GM21528 (cell line): Measurements from ENCODE around the gene PRR7.

Source experiments
- ATAC-seq: cut with Tn5 transposase; IDR thresholded peaks from one replicate; pipeline ENCODE4 v1.9.1; 2021; ENCODE audit warnings: mild to moderate bottlenecking, moderate library complexity; ENCODE audit not compliant: unreplicated experiment, low FRiP score

Gene PRR7

DNA sequence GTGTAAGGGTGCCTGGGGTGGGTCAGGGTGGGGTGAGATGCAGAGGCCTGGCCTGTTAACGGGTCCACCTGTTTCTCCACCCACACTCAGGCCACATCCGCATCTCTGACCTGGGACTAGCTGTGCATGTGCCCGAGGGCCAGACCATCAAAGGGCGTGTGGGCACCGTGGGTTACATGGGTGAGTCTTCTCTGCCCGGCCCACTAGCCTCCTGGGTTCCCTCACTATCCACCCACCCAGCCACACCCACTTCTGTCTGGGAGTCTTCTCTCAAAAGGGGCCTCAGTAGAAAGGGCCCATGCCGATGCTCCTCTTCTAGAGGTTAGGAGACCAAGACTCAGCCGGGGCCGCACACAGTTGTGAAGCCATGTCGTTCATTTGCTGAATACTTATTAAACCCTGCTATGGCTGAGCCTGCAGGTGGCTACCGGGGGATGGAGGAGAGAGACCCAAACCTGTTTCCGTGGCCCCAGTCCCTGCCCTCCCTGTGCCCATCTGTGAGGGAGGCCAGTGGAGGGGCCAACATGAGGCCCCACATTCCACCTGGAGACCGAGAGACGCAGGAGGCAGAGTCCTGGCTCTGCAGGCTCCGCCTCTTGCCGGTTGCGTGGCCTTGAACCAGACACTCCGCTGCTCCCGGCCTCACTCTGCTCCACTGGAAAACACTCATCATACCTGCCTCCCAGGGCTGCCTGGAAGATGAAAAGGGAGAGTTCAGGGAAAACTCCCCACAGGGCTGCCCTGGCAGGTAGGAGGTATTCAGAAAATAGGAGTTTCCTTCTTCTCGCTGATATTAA is 11.5 kb upstream of the PRR7 start:
- ATAC-seq, result no peak

DNA sequence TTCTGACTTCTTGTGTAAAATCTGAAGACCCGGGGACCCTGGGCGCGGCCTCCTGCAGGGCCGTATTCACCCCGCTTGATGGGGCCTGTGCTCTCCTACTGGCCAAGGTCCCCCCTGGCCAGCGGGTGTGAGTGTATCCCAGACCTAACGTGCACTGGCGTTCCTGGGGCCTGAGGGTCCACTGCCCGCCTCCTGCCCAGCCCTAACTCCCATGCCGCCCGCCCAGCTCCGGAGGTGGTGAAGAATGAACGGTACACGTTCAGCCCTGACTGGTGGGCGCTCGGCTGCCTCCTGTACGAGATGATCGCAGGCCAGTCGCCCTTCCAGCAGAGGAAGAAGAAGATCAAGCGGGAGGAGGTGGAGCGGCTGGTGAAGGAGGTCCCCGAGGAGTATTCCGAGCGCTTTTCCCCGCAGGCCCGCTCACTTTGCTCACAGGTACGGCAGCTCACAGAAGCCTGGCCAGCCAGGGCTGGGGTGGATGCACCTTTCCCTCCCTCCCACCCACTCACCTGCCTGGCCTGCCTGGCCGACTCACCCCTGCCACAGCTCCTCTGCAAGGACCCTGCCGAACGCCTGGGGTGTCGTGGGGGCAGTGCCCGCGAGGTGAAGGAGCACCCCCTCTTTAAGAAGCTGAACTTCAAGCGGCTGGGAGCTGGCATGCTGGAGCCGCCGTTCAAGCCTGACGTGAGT is 10.6 kb upstream of the PRR7 start:
- no peak for ATAC-seq

DNA sequence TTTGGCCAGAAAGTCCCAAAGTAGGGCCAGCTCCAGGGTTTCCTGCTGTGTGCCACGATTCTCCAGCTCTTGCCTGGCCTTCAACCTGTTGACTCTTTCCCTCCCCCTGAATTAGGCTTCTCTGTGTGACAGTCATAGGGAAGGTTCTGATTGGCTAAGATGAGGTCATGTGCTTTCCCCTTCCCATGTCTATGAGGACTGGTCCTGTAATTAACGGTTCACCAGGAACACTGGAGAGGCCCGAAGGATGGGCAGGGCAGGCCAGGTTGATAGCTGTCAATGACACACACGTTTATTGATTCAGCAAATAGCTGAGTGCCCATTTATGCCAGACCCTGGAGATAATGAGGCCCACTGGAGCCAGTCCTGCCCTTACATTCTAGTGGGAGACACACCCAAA is 9.0 kb upstream of the PRR7 start:
- ATAC-seq, result no peak

DNA sequence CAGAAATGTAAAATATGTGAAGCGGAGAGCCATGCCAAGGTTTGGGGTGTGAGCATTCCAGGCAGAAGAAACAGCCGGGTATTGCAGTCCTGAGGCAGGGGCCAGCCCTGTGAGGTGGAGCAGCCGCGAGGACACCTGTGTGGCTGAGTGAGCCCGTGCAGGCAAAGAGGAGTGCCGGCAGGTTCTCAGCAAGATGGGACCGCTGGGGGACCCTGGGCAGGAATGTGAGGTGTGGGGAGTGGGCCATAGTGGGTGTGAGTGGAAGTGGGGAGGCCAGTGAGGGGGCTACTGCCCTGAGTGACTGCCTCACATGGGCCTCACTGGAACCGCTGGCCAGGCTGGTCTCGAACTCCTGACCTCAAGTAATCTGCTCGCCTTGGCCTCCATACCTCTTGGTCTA is 8.1 kb upstream of the PRR7 start:
- no peak for ATAC-seq

DNA sequence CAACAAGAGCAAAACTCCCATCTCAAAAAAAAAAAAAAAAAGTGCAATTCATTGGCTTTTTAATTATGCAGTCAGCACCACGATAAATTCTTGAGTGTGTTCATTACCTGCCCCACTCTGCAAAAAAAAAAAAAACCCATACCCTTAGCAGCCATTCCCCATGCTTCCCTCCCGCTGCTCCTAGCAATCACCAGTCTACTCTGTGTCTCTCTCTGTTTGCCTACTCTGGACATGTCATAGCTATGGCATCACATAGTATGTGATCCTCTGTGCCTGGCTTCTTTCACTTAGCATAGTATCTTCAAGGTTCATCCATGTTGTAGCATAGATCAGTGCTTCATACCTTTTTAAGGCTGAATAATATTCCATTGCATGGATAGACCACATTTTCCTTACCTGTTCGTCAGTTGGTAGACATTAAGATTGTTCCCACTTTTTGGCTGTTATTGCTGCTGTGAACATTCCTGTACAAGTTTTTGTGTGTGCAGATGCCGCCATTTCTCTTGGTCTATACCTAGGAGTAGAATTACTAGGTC is 7.0 kb upstream of the PRR7 start:
- ATAC-seq, result no peak

DNA sequence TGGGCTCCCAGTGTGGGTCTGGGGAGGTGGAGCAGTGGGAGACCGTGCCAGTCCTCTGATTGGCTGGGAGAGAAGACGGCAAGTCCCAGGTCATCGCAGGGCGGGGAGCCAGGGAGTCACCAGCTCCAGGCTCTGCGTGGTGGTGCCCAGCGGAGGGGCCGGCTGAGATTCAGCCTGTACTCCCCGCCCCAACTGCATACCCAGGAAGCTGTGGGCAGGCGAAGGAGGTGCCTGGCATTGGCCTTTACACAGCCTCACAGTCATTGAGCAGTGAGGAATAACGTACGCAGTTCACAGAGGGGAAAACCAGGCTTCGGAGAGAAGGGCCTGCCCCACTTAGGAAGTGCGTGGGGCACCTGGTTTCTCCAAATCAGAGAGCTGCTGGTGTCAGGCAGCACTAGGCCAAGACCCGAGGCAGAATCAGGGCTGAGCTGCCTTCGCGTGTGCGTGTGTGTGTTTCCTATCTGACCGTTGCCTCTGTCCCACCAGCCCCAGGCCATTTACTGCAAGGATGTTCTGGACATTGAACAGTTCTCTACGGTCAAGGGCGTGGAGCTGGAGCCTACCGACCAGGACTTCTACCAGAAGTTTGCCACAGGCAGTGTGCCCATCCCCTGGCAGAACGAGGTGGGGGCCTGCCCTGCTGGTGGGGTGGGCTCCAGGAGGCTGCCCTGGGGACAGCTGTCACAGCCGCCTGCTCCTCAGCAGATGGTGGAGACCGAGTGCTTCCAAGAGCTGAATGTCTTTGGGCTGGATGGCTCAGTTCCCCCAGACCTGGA is 6.2 kb upstream of the PRR7 start:
- ATAC-seq, result no peak

DNA sequence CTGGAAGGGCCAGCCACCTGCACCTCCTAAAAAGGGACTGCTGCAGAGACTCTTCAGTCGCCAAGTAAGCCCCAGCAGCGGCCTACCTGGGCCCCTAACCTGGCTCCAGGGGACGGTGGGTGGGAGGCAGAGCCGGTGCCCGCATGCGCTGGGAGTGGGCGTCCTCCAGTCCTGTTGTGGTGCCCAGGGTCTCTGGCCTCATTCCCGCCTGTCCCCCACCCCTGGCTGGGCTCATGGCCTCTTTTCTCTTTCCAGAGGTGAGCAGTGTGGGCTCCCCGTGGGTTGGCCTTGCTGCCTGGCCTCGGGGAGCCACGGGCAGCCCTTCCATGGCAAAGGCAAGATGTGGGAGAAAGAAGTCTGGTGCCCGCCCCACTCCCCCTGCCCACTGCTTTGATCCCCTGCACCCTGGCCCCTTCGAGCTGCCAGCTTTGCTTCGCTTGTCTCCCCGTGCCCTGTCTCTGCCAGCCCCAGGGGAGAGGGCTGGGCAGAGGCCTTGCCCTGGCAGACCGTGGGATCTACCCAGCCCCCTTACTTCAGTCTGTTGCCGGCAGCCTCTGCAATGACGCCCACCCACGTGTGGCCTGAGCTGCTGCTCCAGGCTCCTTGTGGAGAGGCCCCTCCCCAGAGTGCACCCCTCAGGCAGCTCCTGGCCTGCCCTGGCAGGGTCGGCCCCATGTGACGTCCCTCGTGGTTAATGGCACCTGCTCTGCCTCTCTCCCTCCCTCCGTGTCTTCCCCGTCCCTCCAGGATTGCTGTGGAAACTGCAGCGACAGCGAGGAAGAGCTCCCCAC is 5.4 kb upstream of the PRR7 start:
- ATAC-seq, result no peak

DNA sequence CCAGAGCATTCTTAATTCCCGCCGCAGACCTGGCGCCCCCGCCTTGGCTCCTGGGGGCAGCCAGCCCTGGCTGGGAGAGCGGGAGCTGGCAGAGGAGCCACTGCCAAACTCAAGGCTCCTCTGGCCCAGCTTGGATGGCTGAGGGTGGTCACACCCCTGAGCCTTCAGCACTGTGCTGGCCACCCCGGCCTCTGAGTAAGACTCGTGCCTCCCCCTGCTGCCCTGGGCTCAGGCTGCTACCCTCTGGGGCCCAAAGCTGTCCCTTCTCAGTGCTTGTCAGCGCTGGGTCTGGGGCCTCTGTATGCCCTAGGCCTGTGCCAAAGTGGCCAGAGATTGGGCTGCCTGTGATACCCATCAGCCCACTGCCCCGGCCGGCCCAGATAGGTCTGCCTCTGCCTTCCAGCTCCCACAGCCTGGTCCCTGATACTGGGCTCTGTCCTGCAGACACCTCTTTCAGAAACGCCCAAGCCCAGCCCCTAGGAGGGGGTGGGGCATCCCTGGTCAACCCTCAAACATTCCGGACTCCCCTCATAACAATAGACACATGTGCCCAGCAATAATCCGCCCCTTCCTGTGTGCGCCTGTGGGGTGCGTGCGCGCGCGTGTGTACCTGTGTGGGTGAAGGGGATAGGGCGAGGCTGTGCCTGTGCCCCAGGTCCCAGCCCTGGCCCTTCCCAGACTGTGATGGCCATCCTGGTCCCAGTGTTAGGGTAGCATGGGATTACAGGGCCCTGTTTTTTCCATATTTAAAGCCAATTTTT is 4.4 kb upstream of the PRR7 start:
- no peak for ATAC-seq

DNA sequence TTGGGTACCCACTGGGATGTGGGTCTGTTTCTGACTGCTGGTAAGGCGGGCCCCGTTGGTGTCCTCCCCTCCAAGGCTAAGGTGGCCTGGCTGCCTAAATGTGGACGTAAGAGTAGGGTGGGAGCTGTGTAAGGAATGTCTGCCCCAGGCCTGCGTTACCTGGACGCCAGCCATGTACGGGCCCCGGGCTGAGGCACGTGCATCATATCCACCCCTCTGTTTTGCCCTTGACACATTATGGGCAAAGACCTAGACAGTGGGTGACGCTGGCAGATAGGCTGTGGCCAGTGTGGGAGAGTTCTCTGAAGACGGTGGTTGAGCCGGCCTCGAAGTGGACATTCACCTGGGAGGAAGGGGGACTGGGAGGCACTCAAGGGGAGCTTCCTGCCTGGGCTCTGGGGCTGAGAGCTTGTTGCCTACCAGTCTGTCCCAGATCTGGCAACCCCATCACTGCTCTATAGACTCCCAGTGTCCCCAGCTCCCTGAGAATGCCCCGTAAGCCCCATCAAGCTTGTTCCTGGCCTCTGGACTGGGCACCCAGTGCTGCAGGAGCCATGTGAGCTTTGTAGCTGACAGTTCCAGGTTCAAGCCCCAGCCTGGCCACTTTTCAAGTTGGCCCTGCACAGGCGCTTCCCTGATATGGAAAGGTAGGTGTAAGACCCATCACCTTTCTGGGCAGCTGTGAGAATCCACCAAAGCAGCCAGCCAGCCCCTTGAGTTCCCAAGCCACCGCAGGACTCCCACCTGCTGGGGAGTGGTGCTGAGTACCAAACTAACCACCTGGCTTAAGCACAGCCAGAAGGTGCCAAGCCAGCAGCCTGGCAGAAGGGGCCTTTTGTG is 3.2 kb upstream of the PRR7 start:
- ATAC-seq, result no peak

DNA sequence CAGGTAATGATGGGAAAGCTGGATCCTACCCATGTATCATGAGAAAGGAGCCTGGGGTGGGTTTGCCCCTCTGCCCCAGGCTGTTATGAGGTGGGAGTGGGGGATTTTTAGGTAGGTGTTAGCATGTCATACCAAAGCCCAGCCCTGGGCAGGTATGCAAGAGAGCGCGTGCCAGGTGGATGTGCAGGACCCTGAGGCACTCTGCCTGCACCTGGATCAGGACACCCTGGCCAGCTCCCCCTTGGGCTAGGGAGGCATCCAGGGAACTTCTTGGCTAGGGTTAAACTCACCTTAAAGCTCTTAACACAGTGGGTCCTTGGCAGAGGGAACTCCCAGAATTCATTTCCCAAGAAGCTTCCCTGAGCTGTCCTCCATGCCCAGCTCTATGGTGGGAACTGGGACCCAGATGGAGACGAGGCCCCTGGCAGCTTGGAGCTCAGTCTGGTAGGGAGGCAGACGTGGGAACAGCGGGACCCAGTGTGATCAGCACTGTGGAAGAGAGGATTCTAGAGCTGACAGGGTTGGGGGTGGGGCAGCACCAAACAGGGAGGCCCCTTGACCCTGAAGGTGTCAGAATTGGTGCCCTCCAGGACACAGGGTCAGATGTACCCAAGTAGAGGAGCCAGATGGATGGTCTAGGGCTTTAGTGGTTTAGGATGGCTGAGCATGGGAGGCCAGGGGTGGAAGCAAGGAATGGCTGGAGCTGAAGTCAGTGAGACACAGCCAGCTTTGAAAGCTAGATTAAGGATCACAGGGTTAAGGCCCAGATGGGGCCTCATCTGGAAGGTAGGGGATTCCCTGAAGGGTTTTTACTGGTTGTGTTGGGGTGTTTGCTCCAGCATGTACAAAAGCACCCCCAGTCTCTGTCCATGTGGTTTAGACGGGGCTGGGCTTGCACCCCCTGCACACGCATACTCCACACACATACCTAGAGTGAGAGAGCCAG is 2.2 kb upstream of the PRR7 start:
- ATAC-seq, result no peak

DNA sequence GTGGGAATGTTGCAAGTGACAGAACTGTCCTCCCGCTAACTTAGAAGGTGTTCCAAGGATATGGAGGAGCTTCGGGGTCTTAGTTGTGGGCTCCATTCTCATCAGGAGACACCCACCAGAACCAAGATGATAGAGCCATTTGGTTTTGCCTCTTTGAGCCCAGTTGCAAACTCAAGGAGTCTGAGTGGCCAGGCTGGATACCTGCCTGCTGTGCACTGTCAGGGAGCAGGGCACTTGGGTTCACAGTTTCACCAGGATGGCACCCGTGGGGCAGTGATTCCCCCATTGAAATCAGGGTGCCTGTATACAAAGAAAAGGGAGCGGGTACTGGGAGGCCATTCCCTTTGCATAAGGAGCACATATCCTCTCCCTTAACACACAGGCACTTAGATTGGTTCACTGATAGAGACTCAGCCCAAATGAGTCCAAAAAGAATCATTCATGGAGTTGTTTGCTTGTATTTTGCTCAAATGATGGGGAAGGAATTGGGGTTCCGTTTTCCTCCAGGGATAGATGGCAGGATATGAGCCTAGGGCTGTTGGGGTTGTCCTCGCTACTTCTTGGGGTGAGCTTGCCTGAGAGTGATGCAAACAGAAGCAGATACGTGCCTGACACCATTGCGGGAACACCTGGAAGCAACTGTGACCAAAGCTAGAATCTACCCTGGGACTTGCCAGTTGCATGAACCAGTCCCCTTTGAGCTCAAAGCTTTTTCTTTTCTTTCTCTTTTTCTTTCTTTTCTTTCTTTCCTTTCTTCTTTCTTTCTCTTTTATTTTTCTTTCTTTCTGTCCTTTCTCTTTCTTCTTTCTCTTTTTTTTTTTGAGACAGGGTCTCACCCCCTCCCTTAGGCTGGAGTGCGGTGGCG is 1.3 kb upstream of the PRR7 start:
- no peak for ATAC-seq

DNA sequence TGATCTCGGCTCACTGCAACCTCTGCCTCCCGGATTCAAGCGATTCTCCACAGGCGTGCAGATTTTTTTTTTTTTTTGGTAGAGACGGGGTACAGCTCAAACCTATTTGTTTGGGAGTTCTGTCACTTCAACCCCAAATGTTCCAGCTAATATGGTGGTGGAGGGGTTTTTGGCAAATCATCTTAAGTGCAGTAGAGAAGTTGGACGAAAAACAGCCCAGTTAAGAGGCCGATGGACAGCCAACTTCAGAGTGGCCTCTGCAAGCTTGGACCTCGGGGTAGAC is 756 bp upstream of the PRR7 start:
- no peak for ATAC-seq

DNA sequence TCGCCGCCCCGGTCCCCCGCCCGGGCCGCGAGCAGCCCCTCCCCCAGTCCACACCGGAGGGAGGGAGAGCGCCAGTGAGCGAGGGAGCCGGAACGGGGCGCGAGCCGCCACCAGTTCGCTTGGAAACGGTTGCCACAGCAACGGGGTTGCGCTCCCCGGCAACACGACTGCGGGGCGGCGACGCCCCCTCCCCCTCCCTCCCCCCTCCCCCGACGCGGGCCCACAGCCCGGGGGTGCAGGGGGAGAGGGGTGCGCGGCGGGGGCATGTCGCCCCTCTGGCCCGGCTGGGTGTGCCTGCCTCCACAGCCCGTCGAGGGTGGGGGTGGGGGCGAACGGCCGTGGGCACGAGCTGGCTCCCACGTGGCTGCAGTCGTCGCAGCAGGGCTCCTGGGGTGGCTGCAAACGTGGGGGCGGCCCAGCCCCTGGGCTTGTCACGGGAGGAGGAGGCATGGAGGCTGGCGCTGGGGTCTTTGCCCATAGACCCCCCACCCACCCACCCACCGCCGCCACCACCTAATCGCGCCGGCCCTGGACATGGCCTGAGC is 524 bp downstream of the PRR7 start:
- ATAC-seq, result peak; percentile 23

DNA sequence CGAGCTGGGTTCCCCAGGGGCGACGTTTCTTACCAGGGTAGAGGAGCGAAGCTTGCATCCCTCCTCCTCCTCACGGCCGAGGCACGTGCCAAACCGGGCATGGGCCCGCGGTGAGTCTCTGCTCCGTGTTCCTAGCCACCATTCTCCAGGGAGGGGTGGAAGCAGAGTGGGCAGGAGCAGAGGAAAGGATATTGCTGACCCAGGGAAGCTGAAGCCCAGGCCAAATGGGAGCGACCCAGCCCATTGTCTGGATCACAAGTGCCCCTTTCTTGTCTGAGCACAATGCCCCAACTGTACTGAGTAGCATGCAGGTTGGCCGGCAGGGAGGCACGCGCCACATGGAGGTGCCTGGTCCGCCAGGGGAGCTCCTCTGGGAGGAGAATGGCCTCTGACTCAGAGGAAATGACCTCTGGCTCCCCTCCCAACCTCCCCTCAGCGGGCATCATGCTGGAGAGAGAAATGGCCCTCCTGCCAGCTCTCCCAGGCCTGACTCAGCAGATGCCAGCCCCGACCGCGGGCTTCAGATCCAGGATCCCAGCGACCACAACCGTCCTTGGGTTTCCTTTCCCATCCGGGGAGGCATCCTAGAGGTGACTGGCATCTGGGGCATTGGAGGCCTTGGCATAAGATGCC is 1.1 kb downstream of the PRR7 start:
- ATAC-seq, result no peak

DNA sequence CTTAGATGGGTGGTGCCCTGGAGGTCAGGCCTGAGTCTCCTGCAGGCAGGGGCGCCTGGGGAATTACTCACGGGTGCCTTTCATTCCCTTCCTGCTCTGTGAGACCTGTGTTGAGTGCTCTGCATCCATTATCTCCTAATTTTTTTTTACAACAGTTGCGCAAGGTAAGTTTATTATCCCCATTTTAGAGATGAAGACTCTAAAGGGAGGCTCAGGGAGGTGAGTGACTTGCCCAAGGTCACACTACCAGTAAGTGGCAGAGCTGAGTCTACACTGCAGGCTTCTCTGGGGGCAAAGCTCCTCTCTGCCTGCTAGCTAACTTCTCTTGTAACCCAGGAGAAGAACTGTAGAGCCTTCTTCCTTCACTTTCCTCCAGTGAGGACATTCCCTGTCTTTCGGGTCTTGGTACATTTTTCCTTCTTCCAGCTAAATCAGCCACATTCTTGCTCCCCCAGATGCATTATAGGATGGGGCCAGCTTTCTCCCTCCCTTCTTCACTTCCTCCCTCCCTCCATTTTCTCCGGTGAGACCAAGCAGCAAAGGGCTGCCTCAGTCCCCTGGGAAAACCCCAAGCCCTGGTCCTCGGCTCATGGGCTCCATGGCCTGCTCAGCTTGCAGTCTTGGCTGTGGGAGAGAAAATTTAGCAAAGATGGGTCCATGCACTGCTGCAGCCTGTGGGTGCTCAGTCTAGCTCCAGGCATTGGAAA is 1.8 kb downstream of the PRR7 start:
- ATAC-seq, result no peak
